Measurements from ENCODE around the gene MYLK2.
A peak's percentile ranks its signal among the peaks of the same experiment; 100 is the strongest.

The MYLK2 gene

GRCh38 chr20:31861385-31862156 lies 42.4 kb downstream of the MYLK2 start:
- DNase-seq, result peak; percentile 90
- Histone ChIP-seq H3K36me3 (no peaks in the 10 kb centered on the region), H3K4me3 (ENCODE audit: low read depth, low read length) (peak overlapping the region; percentile 67), H3K4me1 (peaks cover 6% of the 10 kb centered on the region), H3K27me3 (peaks cover 18% of the 10 kb centered on the region), H3K9me3 (no peaks in the 10 kb centered on the region)
- TF ChIP-seq, protein P1, sequence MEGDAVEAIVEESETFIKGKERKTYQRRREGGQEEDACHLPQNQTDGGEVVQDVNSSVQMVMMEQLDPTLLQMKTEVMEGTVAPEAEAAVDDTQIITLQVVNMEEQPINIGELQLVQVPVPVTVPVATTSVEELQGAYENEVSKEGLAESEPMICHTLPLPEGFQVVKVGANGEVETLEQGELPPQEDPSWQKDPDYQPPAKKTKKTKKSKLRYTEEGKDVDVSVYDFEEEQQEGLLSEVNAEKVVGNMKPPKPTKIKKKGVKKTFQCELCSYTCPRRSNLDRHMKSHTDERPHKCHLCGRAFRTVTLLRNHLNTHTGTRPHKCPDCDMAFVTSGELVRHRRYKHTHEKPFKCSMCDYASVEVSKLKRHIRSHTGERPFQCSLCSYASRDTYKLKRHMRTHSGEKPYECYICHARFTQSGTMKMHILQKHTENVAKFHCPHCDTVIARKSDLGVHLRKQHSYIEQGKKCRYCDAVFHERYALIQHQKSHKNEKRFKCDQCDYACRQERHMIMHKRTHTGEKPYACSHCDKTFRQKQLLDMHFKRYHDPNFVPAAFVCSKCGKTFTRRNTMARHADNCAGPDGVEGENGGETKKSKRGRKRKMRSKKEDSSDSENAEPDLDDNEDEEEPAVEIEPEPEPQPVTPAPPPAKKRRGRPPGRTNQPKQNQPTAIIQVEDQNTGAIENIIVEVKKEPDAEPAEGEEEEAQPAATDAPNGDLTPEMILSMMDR (IDR thresholded peaks at IDR 0.05; ENCODE audit: low read depth, low read length), result no peak

DNA sequence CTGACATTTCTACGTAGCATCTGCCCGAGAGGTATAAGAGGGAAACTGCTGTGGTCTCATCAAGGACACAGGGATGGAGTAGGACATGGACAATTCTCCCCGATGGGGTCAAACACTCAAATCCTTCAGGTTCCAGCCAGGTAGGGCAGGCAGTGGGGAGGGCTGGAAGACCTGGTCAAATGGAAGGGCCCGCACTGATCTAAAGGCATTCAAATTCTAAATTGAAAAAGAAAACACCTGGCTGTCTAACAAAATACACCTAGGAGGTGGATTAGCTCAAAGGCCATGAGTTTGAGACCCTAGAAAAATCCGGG lies 43.0 kb downstream of the MYLK2 start:
- no peak for DNase-seq
- peaks cover 6% of the 10 kb centered on the region for H3K4me1 ChIP-seq
- no peaks in the 10 kb centered on the region for H3K36me3 ChIP-seq
- peaks cover 18% of the 10 kb centered on the region for H3K27me3 ChIP-seq
- no peak overlapping the region; the same call in 1 of the 2 replicates for H3K4me3 ChIP-seq (ENCODE audit: low read depth, low read length)
- H3K9me3 ChIP-seq, result no peaks in the 10 kb centered on the region
- TF ChIP-seq, protein P1 (IDR thresholded peaks at IDR 0.05; ENCODE audit: low read depth, low read length), result no peak

GRCh38 chr20:31862506-31862905 lies 43.4 kb downstream of the MYLK2 start:
- H3K4me1 ChIP-seq, result peaks cover 6% of the 10 kb centered on the region
- TF ChIP-seq, protein P1 (IDR thresholded peaks at IDR 0.05; ENCODE audit: low read depth, low read length), result no peak
- no peak for DNase-seq
- H3K27me3 ChIP-seq, result peaks cover 18% of the 10 kb centered on the region
- H3K4me3 ChIP-seq (ENCODE audit: low read depth, low read length), result no peak overlapping the region
- H3K9me3 ChIP-seq, result no peaks in the 10 kb centered on the region
- H3K36me3 ChIP-seq, result no peaks in the 10 kb centered on the region

DNA sequence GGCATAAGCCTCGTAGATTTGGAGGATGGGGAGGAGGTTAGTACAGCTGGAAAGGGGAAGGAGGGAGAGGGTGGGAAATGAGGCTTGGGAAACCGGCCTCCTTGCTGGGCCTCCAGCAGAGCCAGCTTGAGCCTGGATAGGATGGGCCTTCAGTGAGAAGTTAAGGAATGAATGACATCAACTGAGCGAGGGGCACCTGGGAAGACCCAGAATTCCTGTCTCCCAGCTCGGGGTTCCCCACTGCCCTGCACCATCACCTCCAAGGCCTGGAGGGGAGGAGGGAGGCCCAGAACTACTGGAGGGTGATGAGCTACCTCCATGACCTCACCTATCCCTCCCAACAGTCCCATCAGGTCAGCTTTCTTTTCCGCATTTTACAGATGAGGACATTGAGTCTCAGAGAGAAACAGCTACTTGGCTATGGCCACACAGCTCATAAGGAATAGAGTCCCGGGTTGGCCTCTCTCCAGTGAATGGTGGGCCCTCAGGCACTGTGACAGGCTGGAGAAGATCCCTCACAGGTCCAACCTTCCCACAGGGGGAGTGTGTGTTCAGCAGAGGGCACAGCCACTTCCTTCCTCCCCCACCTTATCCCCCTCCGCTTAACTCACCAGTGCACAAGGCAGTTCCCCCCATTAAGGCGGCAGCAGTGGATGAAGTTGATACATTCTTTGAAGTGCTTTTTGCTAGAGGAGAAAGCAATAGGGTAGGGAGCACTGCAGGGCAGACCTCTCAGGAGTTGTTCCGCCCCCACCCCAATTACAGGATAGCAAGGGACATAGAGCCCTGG lies 44.3 kb downstream of the MYLK2 start:
- DNase-seq, result no peak
- no peaks in the 10 kb centered on the region for H3K9me3 ChIP-seq
- no peaks in the 10 kb centered on the region for H3K36me3 ChIP-seq
- TF ChIP-seq, protein P1 (IDR thresholded peaks at IDR 0.05; ENCODE audit: low read depth, low read length), result no peak
- no peak overlapping the region for H3K4me3 ChIP-seq (ENCODE audit: low read depth, low read length)
- peaks cover 6% of the 10 kb centered on the region for H3K4me1 ChIP-seq
- H3K27me3 ChIP-seq, result peaks cover 16% of the 10 kb centered on the region

DNA sequence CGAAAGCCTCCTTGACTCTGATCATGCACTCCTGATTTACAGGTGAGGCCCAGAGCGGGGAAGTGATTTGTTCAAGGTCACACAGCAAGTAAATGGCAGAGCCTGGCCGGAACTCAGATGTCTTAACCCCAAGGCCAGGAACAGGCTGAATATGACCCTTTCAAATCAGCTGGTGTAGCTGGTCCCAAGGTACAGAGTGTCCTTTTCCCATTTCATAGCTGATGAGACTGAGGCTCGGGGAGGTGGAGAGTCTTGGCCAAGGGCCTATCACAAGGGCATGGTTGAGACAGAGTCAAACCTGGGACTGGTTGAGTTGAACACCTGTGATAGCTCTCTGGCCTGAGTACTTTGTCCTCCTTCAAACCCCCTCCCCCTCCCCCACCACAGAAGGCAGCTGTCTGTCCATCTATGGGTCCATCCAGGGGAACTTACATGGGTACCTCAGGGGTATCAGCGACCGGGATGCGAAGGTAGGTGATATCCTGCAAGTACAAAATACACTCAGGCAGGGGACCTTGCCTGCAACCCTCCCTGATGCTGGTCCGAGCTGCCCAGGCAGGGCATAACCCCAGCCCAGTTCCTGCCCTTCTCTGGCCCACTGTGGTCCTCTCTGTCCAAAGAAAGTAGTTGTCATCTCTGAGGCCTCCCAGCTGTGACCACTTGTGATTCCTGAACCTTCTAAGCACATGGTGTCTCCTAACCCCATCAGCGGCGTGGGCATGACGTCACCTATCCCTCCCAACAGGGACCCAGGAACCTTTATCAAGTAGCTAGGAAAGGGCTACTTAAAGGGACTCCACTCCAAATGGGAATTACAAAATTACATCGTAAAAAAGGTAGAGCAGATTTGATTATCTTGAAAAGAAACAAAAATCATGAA lies 45.6 kb downstream of the MYLK2 start:
- Histone ChIP-seq H3K36me3 (no peaks in the 10 kb centered on the region), H3K4me1 (peaks cover 6% of the 10 kb centered on the region), H3K9me3 (no peaks in the 10 kb centered on the region), H3K4me3 (ENCODE audit: low read depth, low read length) (no peak overlapping the region), H3K27me3 (peaks cover 19% of the 10 kb centered on the region)
- DNase-seq, result no peak
- TF ChIP-seq, protein P1 (IDR thresholded peaks at IDR 0.05; ENCODE audit: low read depth, low read length), result no peak
